ENCODE measurements around the gene YY1. TPM values are rescaled to one million over a fixed set of nuclear protein-coding genes. Genes with fewer than 3 reads are reported as not detected.

The YY1 gene
- total RNA-seq, 4 donors from 2014 or later = 43.7 to 51.8 (median 48.5) TPM

GRCh38 chr14:100323942-100324307 lies 85.0 kb downstream of the YY1 start:
- no peak for TF ChIP-seq CTCF (IDR thresholded peaks at IDR 0.05; ENCODE audit: low read depth)

GRCh38 chr14:100325231-100325632 lies 86.3 kb downstream of the YY1 start:
- TF ChIP-seq CTCF (IDR thresholded peaks at IDR 0.05; ENCODE audit: low read depth) = no peak

- no peak for TF ChIP-seq CTCF (IDR thresholded peaks at IDR 0.05; ENCODE audit: low read depth)
Observed at GRCh38 chr14:100325958-100326357, 87.0 kb downstream of the YY1 start.

GRCh38 chr14:100327128-100327527 lies 88.2 kb downstream of the YY1 start:
- no peak for TF ChIP-seq CTCF (IDR thresholded peaks at IDR 0.05; ENCODE audit: low read depth)

GRCh38 chr14:100328495-100329163 lies 89.7 kb downstream of the YY1 start:
- TF ChIP-seq CTCF (IDR thresholded peaks at IDR 0.05; ENCODE audit: low read depth) = no peak

GRCh38 chr14:100329233-100330006 lies 90.5 kb downstream of the YY1 start:
- no peak for TF ChIP-seq CTCF (IDR thresholded peaks at IDR 0.05; ENCODE audit: low read depth)

- no peak for TF ChIP-seq CTCF (IDR thresholded peaks at IDR 0.05; ENCODE audit: low read depth)
Observed at GRCh38 chr14:100330007-100330344, 91.0 kb downstream of the YY1 start.

Data from subcutaneous adipose tissue (tissue), 4 donors.